Measurements from ENCODE around the gene CDHR1. TPM values are rescaled to one million over a fixed set of nuclear protein-coding genes. Genes with fewer than 3 reads are reported as not detected.

The CDHR1 gene
- total RNA-seq, 1 experiment from 2014 or later, result not detected

DNA sequence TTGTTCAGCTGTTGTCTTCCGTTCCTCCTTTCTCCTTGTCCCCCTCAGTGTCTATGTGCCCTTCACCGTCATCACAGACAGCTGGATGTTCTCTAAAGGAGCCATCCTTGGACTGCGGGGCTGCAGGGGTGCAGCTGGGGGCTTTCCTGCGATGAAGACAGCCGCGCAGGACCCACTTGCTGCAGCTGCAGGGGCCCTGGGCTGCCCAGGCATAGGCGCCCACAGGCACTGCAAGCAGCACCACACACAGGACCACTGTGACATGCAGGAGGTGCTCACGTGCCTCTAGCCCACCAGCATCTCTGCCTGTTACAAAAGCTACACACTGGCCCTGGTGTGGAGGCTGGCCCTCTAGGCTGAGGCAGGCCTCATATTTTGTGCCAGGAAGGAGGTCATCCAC, 27.6 kb downstream of the CDHR1 start:
- Mint-ChIP-seq H3K4me3 (ENCODE audit: unreplicated experiment) (no peak overlapping the region), H3K27me3 (ENCODE audit: insufficient read depth, unreplicated experiment) (peaks cover 45% of the 10 kb centered on the region), H3K9me3 (ENCODE audit: unreplicated experiment) (peaks cover 5% of the 10 kb centered on the region), H3K27ac (ENCODE audit: low read depth, unreplicated experiment) (no peak overlapping the region), H3K36me3 (ENCODE audit: insufficient read depth, unreplicated experiment) (no peaks in the 10 kb centered on the region), H3K4me1 (ENCODE audit: insufficient read depth, unreplicated experiment) (no peaks in the 10 kb centered on the region)
- TF ChIP-seq, protein P1, sequence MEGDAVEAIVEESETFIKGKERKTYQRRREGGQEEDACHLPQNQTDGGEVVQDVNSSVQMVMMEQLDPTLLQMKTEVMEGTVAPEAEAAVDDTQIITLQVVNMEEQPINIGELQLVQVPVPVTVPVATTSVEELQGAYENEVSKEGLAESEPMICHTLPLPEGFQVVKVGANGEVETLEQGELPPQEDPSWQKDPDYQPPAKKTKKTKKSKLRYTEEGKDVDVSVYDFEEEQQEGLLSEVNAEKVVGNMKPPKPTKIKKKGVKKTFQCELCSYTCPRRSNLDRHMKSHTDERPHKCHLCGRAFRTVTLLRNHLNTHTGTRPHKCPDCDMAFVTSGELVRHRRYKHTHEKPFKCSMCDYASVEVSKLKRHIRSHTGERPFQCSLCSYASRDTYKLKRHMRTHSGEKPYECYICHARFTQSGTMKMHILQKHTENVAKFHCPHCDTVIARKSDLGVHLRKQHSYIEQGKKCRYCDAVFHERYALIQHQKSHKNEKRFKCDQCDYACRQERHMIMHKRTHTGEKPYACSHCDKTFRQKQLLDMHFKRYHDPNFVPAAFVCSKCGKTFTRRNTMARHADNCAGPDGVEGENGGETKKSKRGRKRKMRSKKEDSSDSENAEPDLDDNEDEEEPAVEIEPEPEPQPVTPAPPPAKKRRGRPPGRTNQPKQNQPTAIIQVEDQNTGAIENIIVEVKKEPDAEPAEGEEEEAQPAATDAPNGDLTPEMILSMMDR (IDR thresholded peaks at IDR 0.05; ENCODE audit: unreplicated experiment), result no peak
- BruUV-seq (replicated peaks), result no TSS peak
- ChIA-PET CTCF (no interaction called here), POLR2A (no interaction called here)
- intact Hi-C loops (cut with micrococcal nuclease), result no loop called here
- no peak for DNase-seq (ENCODE audit: unreplicated experiment)

DNA sequence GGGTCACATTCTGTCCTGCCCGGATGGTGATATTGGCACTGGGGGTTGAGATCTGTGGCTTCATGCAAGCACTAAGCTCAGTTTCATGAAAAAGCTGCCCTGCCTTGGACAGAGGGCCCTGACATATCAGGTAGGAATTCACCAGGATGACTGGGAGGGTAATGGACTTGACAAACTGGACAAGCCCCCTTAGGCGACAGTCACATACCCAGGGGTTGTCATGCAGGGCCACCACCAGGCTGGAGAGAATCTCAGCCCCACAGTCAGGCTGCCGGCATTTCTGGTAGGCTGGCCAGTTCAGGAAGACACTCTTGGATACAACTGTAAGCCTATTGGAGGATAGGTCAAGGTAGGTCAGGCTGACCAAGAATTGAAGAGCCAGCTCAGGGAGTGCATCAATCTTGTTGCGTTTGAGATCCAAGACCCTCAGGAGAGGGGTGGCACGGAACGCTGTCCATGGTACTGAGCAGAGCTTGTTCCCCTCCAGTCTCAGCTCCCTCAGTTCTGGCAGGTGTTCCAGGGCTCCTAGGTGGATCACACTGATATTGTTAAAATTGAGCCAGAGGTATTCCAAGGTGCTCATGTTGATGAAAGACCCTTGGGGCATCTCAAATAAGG, 30.2 kb downstream of the CDHR1 start:
- peaks cover 1% of the 10 kb centered on the region for H3K9me3 Mint-ChIP-seq (ENCODE audit: unreplicated experiment)

DNA sequence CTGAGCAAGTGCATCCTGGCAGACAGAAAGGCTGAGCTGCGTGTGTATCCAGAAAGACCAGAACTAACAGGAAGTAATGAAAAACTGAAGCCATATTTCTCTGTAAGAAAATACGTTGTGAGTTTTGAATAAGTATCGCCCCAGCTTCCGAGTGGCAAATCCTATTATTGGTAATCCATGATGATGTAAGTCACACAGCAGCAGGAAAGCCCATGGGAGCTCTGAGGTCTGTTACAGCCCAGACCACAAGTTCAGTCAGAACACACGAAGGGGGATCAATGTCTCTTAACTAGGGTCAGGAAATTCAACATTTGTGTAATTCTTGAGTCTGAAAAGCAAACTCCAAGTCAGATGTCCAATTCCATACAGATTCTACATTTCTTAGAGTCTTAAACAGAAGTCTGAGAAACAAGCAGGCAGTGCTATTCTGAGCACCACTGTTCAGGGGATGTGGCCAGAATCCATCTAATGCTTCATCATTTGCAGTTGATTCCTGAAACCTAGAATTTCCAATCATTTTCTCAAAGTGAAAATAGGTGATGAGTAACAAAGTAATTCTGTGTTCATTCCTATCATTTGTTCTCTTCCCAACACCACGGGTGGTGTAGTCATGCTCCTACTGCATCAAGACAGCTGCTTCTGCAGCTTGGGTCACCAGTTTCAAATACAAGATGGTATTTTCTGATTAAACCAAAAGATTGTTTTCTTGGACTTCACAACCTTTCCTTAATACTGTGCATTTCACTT, 31.3 kb downstream of the CDHR1 start, which contains the start of gene LRIT2:
TSS of gene LRIT2 (minus strand) at position 118 of the 747 bp plus-strand sequence. CDS start at position 94, 24 bp downstream.
- ChIA-PET CTCF (interaction anchor here (0.6 to 1.8 kb wide), 3 partner anchors 20 to 361 kb away, joined by 3 to 7 read pairs (median 3); no protein-coding TSS in a partner anchor), POLR2A (no interaction called here)
- DNase-seq (ENCODE audit: unreplicated experiment), result no peak
- TF ChIP-seq, protein P1 (IDR thresholded peaks at IDR 0.05; ENCODE audit: unreplicated experiment), result no peak
- no TSS peak for BruUV-seq (replicated peaks)
- Mint-ChIP-seq H3K4me3 (ENCODE audit: unreplicated experiment) (no peak within 1 kb of the TSS), H3K27ac (ENCODE audit: low read depth, unreplicated experiment) (no peak within 1 kb of the TSS), H3K36me3 (ENCODE audit: insufficient read depth, unreplicated experiment) (no peaks in the 10 kb centered on the region), H3K4me1 (ENCODE audit: insufficient read depth, unreplicated experiment) (peaks cover under 1% of the 10 kb centered on the region), H3K9me3 (ENCODE audit: unreplicated experiment) (no peaks in the 10 kb centered on the region), H3K27me3 (ENCODE audit: insufficient read depth, unreplicated experiment) (peaks cover 45% of the 10 kb centered on the region)
- intact Hi-C loops (cut with micrococcal nuclease), result no loop called here

More for the DNA sequence above, 30.2 kb downstream of the CDHR1 start:
- H3K36me3 Mint-ChIP-seq (ENCODE audit: insufficient read depth, unreplicated experiment), result no peaks in the 10 kb centered on the region
- no peak overlapping the region for H3K4me3 Mint-ChIP-seq (ENCODE audit: unreplicated experiment)
- no TSS peak for BruUV-seq (replicated peaks)
- peaks cover 56% of the 10 kb centered on the region for H3K27me3 Mint-ChIP-seq (ENCODE audit: insufficient read depth, unreplicated experiment)
- ChIA-PET CTCF (interaction anchor here (1.0 kb wide), 1 partner anchor 20 kb away, joined by 3 read pairs; no protein-coding TSS in a partner anchor), POLR2A (no interaction called here)
- no peak overlapping the region for H3K27ac Mint-ChIP-seq (ENCODE audit: low read depth, unreplicated experiment)
- no peaks in the 10 kb centered on the region for H3K4me1 Mint-ChIP-seq (ENCODE audit: insufficient read depth, unreplicated experiment)
- peak; percentile 5 for DNase-seq (ENCODE audit: unreplicated experiment)
- TF ChIP-seq, protein P1 (IDR thresholded peaks at IDR 0.05; ENCODE audit: unreplicated experiment), result no peak
- intact Hi-C loops (cut with micrococcal nuclease), result no loop called here

DNA sequence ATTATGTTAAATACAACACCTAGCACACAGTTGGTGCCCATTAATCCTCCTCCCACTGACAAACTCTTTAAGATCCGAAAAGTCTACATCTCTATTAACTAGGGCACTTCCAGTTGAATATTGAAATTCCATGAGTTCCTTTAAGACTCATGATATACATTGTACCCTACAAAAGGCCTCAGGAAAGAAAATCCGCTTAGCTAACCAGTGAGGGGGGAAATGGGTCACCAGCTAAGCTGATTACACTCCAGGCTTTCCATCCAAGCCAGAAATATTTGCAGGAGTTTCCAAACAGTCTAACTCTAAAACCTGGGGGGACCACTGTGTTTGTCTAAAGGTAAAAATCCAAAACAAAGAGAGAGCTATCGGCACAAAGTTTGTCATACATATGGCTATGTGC, 32.3 kb downstream of the CDHR1 start:
- Mint-ChIP-seq H3K4me1 (ENCODE audit: insufficient read depth, unreplicated experiment) (peaks cover 4% of the 10 kb centered on the region), H3K9me3 (ENCODE audit: unreplicated experiment) (no peaks in the 10 kb centered on the region), H3K27me3 (ENCODE audit: insufficient read depth, unreplicated experiment) (peaks cover 39% of the 10 kb centered on the region), H3K4me3 (ENCODE audit: unreplicated experiment) (no peak overlapping the region), H3K36me3 (ENCODE audit: insufficient read depth, unreplicated experiment) (no peaks in the 10 kb centered on the region), H3K27ac (ENCODE audit: low read depth, unreplicated experiment) (no peak overlapping the region)
- intact Hi-C loops (cut with micrococcal nuclease), result no loop called here
- no peak for DNase-seq (ENCODE audit: unreplicated experiment)
- BruUV-seq (replicated peaks), result no TSS peak
- POLR2A ChIA-PET, result no interaction called here
- TF ChIP-seq, protein P1 (IDR thresholded peaks at IDR 0.05; ENCODE audit: unreplicated experiment), result no peak
- CTCF ChIA-PET, result interaction anchor here (0.7 to 1.8 kb wide), 3 partner anchors 14 to 23 kb away, joined by 3 to 7 read pairs (median 3); no protein-coding TSS in a partner anchor

Data from MCF 10A (cell line).